H1 (cell line): ENCODE data around the gene RALGDS. TPM values are rescaled to one million over a fixed set of nuclear protein-coding genes. Genes with fewer than 3 reads are reported as not detected.

Experiments
- CHD7 ChIP-seq: fragments of 300-600 bp; sonication (generic); IDR thresholded peaks from 2 replicates; pipeline ENCODE4 v1.7.1; 2012; ENCODE audit warnings: low read length, moderate library complexity, mild to moderate bottlenecking, inconsistent platforms; ENCODE audit not compliant: insufficient replicate concordance
- EGR1 ChIP-seq: IDR thresholded peaks from 2 replicates; pipeline ENCODE4 v1.6.1; 2011; ENCODE audit warnings: low read depth, low read length, borderline replicate concordance
- POLR2A ChIP-seq, 2 experiments: IDR thresholded peaks; 1 replicate in 1 of 2; 2 replicates in 1 of 2; pipeline ENCODE4 v1.6.1; 2011; ENCODE audit warnings: low read depth in 2 of 2, low read length in 2 of 2, mild to moderate bottlenecking in 2 of 2; ENCODE audit errors: control extremely low read depth in 1 of 2
- RBBP5 ChIP-seq: IDR thresholded peaks from 2 replicates; pipeline ENCODE4 v1.7.1; 2012; ENCODE audit warnings: low read depth, mild to moderate bottlenecking, inconsistent platforms, low read length, moderate library complexity, borderline replicate concordance
- TCF12 ChIP-seq: IDR thresholded peaks from 2 replicates; pipeline ENCODE4 v1.6.1; 2011; ENCODE audit warnings: low read depth, mild to moderate bottlenecking, low read length
- YY1 ChIP-seq: IDR thresholded peaks from 2 replicates; pipeline ENCODE4 v1.6.1; 2011; ENCODE audit warnings: low read depth, mild to moderate bottlenecking, low read length
- polyA plus RNA-seq, 7 experiments: library from polyadenylated mRNA; depleted of rRNA in 3 of 7; stranded (reverse) in 5 of 7; unstranded in 2 of 7; fragments of >200 nt in 5 of 7; fragments of 200-250 nt in 2 of 7; gene quantifications; 1 replicate in 5 of 7; 2 replicates in 1 of 7; 4 replicates in 1 of 7; pipeline versions ENCODE4 v1.2.1 to v1.2.3, GENCODE V29; 2011 to 2013; ENCODE audit warnings: missing spikeins in 2 of 7, mixed read lengths in 2 of 7
- total RNA-seq: library from RNA; stranded (reverse); fragmentation: NEBNext Ultra II Directional; extraction: Animal tissue kit (Norgen Biotek cat#: 25700); gene quantifications from 2 replicates; pipeline ENCODE4 v1.2.1, GENCODE V29; 2021

The RALGDS gene
- total and polyA plus RNA-seq, 2 of the 8 experiments (the other 6 are each of a cell fraction or from before 2014, with no cell fraction given) = 14.5 to 25.5 TPM

DNA sequence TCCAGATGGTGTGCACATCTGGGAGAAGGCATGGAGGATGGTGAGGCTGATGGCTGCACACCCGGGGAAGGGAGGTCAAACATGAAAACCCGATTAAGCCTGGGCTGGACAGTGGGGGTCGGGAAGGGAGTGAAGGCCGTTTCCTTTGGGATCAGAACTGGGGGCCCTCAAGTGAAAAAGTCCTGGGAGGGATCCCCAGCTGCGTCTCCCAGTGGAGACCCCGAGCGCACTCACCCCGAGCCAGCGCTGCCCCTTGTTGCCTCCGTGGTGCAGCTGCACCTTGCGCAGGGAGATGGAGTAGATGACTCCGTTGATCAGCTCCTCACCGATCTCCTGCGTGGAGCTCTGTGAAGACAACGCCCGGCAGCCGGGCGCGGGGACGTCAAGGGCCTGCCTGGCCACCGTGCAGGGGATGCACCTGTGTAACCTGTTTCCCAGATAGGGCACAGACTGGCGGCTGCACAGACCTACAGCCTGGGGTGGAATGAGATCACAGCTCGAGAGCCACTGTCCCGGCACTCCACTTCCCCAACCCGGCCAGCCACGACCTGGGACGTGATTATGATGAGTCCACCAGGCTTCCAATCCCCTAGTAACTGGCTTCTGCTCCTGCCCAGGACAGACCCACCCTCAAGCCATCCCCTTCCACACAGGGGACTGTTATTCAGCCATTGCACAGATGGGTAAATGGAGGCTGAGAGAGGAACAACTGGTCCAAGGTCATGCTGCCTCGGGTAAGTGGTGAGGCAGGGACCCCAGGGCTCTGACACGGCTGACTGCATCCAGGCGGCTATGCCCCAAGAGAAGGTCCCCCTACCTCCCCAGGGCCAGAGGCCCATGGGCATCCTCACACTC lies 9.0 kb downstream of the RALGDS start (continued):
- TF ChIP-seq CHD7 (no peak), RBBP5 (no peak), TCF12 (no peak), EGR1 (no peak), YY1 (no peak), POLR2A (IDR thresholded peaks at IDR 0.05; ENCODE audit: control extremely low read depth in 1 of 2, low read depth in 2 of 2, low read length in 2 of 2) (no peak)
